Coronary artery (tissue), 2 donors: ENCODE results near the gene LDHD.

ENCODE experiments used
- DNase-seq: peaks from one replicate; pipeline ENCODE4 v3.0.0-alpha.2; 2017; ENCODE audit warnings: low spot score
- H3K27ac ChIP-seq, 2 donors: fragments of 200-600 bp; sonication (generic); one replicate each; pipeline ENCODE4 v1.5.1; 2016 to 2019
- H3K4me3 ChIP-seq: fragments of 200-600 bp; sonication (generic); 2 replicates; pipeline ENCODE4 v1.5.1; 2016; ENCODE audit warnings: mild to moderate bottlenecking, moderate library complexity
- CTCF ChIP-seq: fragments of 200-600 bp; sonication (generic); IDR thresholded peaks from one replicate; pipeline ENCODE4 v1.5.1; 2019; ENCODE audit warnings: antibody characterized with exemption

LDHD gene

DNA sequence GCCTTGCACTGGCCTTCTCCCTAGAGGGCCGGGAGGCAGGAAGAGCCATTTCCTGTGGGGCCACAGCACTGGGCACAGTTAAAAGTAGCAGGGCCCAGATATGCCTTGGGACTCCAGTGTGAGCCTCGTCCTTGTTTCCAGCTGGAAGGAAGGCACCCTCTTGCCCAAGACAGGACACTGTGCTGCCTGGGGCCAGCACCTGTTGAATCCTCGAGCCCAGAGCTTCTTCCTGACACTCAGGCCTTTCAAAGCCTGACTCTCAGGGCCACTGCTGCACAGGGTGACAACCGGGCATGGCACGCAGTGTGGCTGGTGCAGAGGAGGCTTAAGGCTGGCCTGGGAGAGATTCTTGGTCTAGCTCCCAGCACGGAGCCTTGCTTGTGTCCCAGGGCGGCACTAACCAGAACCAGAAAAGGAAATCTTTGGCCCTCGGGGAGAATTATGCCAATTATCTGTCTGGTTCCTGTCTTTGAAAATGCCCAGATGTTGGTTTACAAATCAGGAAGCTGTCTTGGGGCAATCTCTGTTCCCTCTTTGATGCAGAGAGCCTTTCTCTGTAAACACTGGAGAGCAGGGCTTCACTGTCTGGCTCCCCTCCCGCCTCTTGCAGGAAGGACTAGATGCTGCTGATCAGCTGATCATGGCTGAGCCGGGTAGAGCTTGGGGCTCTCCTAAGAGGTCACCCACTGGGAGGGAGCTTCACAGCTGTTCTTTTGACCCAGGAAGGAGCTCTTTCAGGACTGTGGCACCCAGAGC is 11.1 kb downstream of the LDHD start:
- no peak for TF ChIP-seq CTCF
- no peak for DNase-seq
- Histone ChIP-seq H3K4me3 (no peak overlapping the region), H3K27ac (peak overlapping the region; percentile 79 to 88)

- DNase-seq, result no peak
- no peak for TF ChIP-seq CTCF
- Histone ChIP-seq H3K4me3 (no peak overlapping the region), H3K27ac (peak overlapping the region; percentile 79 to 88)
Measured at GRCh38 chr16:75104836-75105235, 11.7 kb downstream of the LDHD start.

DNA sequence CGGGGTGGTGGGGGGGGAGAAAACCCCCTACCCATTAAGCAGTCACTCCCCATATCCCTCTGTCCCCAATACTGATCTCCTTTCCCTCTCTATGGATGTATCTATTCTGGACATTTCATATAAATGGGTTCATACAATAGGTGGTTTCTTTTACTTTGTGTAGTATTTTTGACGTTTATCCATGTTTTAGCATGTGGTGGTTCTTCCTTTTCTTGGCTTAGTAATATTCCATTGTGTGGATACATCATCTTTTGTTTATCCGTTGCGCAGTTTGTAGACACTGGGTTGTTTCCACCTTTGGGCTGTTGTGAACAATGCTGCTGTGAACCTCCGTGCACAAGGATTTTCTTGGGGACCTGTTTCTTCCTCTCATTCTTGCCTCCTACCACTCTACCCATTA is 12.6 kb downstream of the LDHD start:
- Histone ChIP-seq H3K27ac (no peak overlapping the region), H3K4me3 (no peak overlapping the region)
- no peak for TF ChIP-seq CTCF
- no peak for DNase-seq

DNA sequence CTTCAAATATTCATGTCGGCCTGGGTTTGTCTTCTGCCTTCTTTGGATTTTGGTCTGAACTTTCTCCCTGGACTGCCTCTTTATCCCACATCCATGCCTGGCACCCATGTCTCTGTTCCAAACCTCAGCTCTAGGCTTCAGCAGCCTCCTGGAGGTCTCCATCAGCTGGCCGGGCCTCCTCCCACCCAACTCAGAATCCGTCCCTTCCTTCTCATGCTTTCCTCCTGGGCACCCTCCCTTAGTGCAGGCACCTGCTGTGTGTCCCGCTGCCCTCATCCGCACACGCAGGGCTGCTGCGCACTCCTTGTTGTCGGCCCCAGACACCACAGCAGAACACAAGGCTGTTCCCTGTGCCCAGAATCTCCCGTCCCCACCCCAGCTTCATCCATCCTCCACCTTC is 14.0 kb downstream of the LDHD start:
- no peak for DNase-seq
- Histone ChIP-seq H3K4me3 (no peak overlapping the region), H3K27ac (no peak overlapping the region)
- TF ChIP-seq CTCF, result no peak

GRCh38 chr16:75101635-75102034 is 14.9 kb downstream of the LDHD start:
- no peak overlapping the region for H3K4me3 ChIP-seq
- DNase-seq, result no peak
- TF ChIP-seq CTCF, result no peak
- no peak overlapping the region for H3K27ac ChIP-seq

GRCh38 chr16:75100603-75100990 is 16.0 kb downstream of the LDHD start:
- DNase-seq, result no peak
- no peak overlapping the region for H3K4me3 ChIP-seq
- no peak overlapping the region for H3K27ac ChIP-seq
- no peak for TF ChIP-seq CTCF
